Pulmonary artery endothelial cell (primary cell): Measurements from ENCODE around the gene IRF2BP1. TPM values are rescaled to one million over a fixed set of nuclear protein-coding genes. Genes with fewer than 3 reads are reported as not detected.

ENCODE experiments used
- DNase-seq: peaks from one replicate; pipeline ENCODE4 v3.0.0-alpha.2; 2011; ENCODE audit warnings: low read depth, low spot score
- total RNA-seq: library from RNA; depleted of rRNA; stranded (reverse); fragments of >200 nt; gene quantifications from 2 replicates; pipeline ENCODE4 v1.2.3, GENCODE V29; 2014

IRF2BP1 gene
- total RNA-seq, 1 donor from 2014 or later = 24.3 TPM

GRCh38 chr19:45862564-45863334 is 23.2 kb downstream of the IRF2BP1 start, which contains the start of gene SYMPK:
Gene SYMPK, minus strand, starts transcription at chr19:45863147. Its CDS starts 8,652 bp downstream, at chr19:45854495.
- DNase-seq = peak; percentile 92

GRCh38 chr19:45862271-45862563 is 23.7 kb downstream of the IRF2BP1 start:
- DNase-seq = no peak

DNA sequence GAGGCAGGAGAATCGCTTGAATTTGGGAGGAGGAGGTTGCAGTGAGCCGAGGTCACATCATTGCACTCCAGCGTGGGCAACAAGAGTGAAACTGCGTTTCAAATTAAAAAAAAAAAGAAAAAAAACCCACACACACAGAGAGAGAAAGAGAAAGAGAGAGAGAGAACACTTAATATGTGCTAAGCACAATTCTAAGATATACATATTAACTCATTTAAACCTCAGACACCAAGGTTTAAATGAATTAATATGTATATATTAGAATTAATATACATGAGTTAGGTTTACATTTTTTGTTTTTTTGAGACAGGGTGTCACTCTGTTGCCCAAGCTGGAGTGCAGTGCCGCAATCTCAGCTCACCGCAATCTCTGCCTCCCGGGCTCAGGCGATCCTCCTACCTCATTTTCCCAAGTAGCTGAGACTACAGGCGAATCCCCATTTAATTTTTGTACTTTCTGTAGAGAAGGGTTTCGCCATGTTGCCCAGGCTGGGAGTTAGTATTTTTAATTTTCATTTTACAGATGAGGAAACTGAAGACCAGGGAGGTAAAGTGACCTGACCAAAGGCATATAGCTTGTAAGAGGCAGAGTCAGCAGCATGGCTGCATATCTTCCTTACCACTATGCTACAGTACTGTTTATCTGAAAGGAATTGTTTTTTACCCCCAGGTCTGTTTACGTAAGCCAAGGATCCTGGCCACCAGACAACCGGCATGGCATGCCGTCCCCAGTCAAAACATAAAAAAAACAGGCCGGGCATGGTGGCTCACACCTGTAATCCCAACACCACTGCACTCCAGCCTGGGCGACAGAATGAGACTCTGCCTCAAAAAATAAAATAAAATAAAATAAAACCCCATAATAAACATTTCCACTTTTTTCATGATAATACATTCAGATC is 25.3 kb downstream of the IRF2BP1 start:
- no peak for DNase-seq

DNA sequence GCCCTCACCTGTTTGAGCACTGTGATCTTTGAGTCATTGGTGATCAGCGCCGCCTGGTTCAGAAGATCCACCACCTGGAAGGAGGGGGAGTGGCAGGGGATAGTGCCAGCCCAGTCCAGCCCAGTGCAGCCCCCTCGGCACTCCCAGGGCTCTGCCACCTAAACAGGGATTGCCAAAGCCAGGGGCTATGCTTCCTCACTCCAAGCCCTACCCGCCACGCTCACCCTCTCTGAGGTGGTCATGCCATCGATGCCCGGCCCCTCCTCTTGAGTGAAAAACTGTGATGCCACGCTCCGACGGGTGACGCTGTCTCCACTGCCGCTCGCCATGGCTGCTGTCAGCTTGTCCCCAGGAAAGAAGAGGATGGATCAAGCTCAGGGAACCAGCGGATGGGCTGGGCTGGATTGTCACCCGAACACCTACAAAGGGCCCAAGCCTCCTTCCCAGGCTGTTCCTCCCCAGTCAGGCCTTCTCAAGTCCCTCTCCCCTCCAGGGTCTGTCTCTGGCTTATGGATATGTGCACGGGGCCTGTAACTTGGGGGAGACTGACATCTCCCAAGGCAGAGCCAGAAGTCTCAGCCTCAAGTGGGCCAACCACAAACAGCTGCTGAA is 31.7 kb downstream of the IRF2BP1 start:
- DNase-seq = no peak

DNA sequence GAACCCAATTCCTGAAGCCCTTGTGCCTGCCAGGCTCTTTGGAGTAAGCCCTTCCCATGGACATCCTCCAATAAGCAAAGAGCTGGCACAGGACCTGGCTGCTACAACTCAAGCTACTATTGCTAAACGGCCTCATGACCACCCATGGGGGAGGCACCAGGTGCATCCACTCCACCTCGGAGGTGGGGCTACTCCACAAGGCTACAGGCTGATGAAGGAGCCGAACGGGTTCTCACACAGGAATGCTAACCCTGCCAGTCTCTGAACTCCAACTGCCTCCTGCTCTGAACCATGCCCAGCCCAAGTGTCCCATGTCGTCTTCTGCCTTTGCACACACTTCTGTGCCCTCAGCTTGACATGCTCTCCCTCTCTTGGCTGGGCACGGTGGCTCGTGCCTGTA is 33.0 kb downstream of the IRF2BP1 start:
- DNase-seq = no peak

DNA sequence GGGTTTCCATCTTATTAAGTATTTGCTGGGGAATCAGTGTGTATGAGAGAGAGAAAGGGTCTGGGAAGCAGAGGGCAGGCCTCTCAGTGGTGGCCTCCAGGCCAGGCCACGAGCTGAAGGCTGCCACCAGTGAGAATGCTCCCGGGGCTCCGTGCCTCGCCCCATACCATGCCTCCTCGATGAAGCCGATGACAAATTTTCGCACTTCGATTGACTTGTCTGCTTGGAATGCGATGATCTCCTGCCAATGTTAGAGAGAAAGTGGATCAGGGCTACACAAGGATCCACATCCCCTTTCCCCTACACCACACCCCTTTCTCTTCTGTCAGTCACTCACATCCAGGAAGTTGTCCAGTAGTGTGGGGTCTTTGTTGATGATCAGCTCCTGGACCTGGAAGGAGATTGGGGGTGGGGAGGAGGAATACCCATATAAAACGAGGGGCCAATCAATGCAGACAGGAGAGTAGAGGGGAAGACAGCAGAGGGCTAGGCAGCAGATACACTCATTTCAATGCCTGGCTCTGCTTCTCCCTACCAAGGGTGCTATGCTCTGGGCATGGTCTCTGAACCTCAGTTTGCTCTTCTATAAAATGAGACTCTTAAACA is 33.7 kb downstream of the IRF2BP1 start:
- DNase-seq = no peak

DNA sequence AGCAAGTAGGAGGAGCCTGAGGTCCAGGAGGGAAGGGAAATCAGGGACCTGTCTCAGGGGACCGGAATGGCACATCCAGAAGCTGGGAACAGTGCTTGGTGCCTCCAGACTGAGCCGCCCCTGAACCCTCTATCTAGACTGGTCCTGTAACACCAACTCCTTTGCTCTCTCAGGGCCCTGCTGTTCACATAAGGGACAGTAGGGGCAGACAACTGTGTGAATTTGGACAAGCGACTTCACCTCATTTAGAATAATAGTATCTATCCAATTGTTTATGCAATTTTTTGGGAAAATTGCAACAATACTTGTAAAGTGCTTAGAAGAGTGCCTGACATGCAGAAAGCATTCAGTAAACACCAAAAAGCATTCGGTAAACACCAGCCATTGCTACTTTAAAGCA is 37.0 kb downstream of the IRF2BP1 start:
- DNase-seq = no peak

- DNase-seq = no peak
These were observed 38.3 kb downstream of the IRF2BP1 start for GRCh38 chr19:45847663-45848062.

GRCh38 chr19:45842198-45842597 is 43.7 kb downstream of the IRF2BP1 start:
- DNase-seq = no peak

GRCh38 chr19:45834970-45835369 is 51.0 kb downstream of the IRF2BP1 start:
- DNase-seq = no peak

Other genes with a start within 250 kb of the IRF2BP1 start
- 22.2 and 35.6 TPM in 2 replicates for gene EML2, start 246.7 kb downstream of the IRF2BP1 start, total RNA-seq
- gene GIPR, start 217.9 kb downstream of the IRF2BP1 start, total RNA-seq = under 0.01 TPM in 1 of 2 replicates, not detected in the other
- gene SNRPD2, start 194.2 kb downstream of the IRF2BP1 start, total RNA-seq = 324 and 581 TPM in 2 replicates
- 18.7 and 23.3 TPM in 2 replicates for gene QPCTL, start 193.5 kb downstream of the IRF2BP1 start, total RNA-seq
- gene FBXO46, start 155.2 kb downstream of the IRF2BP1 start, total RNA-seq = 5.3 and 6.5 TPM in 2 replicates
- not detected in 2 replicates for gene MEIOSIN, start 152.7 kb downstream of the IRF2BP1 start, total RNA-seq
- gene SIX5, start 116.9 kb downstream of the IRF2BP1 start, total RNA-seq = 3.4 and 5.6 TPM in 2 replicates
- gene DMPK, start 103.7 kb downstream of the IRF2BP1 start, total RNA-seq = 6.0 and 9.0 TPM in 2 replicates
- 27.2 and 37.3 TPM in 2 replicates for gene DMWD, start 93.3 kb downstream of the IRF2BP1 start, total RNA-seq
- 0.04 and 0.07 TPM in 2 replicates for gene RSPH6A, start 70.8 kb downstream of the IRF2BP1 start, total RNA-seq
- gene SYMPK, start 23.0 kb downstream of the IRF2BP1 start, total RNA-seq = 34.1 and 43.3 TPM in 2 replicates
- gene FOXA3, start 21.8 kb downstream of the IRF2BP1 start, total RNA-seq = not detected in 2 replicates
- 0.79 and 1.4 TPM in 2 replicates for gene MYPOP, start 16.5 kb upstream of the IRF2BP1 start, total RNA-seq
- gene NANOS2, start 28.6 kb upstream of the IRF2BP1 start, total RNA-seq = not detected in 2 replicates
- 3.4 and 4.0 TPM in 2 replicates for gene NOVA2, start 87.7 kb upstream of the IRF2BP1 start, total RNA-seq
- gene CCDC61, start 109.3 kb upstream of the IRF2BP1 start, total RNA-seq = 7.3 and 9.5 TPM in 2 replicates
- gene PGLYRP1, start 136.9 kb upstream of the IRF2BP1 start, total RNA-seq = not detected in 2 replicates
- 0.07 TPM in 1 of 2 replicates, not detected in the other for gene IGFL4, start 154.9 kb upstream of the IRF2BP1 start, total RNA-seq
- not detected in 2 replicates for gene IGFL3, start 238.5 kb upstream of the IRF2BP1 start, total RNA-seq